ENCODE measurements around the gene CUX1.

GRCh38 chr7:102190776-102191350, 373.4 kb downstream of the CUX1 start:
- TF ChIP-seq CTCF (conservative IDR thresholded peaks at IDR 0.05; ENCODE audit: low read depth, low read length) (no peak), EZH2phosphoT487 (IDR thresholded peaks at IDR 0.05; ENCODE audit: borderline replicate concordance, low read length) (no peak), EZH2 (IDR thresholded peaks at IDR 0.05; ENCODE audit: low read length, unreplicated experiment) (no peak)
